UCSD-AML1 (cell line): ENCODE results near the gene FAM20A.

Experiments used
- DNase-seq: peaks from one replicate; lab custom pipeline; 2025; ENCODE audit not compliant: unreplicated experiment; lab: John Stamatoyannopoulos, UW

The FAM20A gene

DNA sequence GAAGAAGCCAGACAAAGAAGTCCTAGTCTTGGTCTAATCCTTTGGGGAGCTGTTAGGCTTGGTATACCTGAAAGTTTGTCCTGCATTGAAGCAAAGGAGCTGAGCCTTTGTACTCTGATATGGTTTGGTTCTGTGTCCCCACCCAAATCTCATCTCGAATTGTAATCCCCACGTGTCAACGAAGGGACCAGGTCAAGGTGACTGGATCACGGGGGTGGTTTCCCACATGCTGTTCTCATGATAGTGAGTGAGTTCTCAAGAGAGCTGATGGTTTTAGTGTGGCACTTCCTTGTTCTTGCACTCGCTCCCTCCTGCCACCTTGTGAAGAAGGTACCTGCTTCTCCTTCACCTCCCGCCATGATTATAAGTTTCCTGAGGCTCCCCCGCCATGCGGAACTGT, 33.6 kb downstream of the FAM20A start:
- DNase-seq = no peak

- no peak for DNase-seq
These were observed 34.1 kb downstream of the FAM20A start for GRCh38 chr17:68567035-68567434.

DNA sequence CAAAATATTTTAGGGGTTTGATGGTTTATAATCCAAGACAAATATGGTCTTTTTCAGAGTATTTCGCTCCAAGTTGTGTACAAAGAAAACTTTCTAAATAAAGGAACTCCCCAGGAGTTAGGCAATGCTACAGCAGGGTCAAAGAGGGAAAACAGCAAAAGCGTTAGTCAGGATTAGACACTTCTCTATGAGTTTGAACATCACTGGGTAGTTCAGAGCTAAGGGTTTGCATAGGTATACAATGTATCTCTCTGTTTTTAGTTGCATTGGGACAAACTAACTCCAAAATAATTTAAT, 34.8 kb downstream of the FAM20A start:
- no peak for DNase-seq

- DNase-seq = no peak
These were observed 35.3 kb downstream of the FAM20A start for GRCh38 chr17:68565661-68566441.

DNA sequence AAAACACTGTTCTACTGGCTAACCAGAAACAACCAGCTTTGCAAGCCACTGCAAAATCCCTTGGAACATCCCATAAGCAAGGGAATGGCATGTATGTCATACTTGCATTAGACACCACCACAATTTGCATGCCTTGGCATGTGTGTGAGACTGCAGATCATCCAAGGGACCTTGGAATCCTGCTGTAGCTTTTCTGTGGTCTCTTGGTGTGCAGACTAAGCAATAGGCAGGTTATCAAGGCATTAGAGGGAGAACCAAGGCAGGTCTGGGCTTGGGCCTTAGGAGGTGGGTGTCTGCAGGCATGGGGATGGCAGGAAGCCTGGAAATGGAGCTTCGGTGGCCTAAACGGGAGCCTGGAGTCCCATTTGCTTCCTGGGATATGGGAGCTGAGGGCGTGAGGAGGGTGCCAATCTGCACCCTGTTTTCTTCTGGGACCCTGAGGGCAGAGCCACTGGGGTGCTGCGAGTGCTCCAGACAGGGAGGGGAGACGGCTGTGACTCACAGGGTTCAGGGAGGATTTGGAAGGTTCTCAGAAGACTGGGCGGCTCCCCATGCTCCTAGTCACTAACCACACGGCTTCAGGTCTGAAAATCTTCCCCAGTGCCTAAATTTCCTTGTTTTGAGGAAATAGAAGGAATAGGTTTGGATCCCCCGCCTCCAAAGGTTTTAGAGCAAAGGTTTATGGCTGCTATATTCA, 36.6 kb downstream of the FAM20A start:
- DNase-seq = no peak

DNA sequence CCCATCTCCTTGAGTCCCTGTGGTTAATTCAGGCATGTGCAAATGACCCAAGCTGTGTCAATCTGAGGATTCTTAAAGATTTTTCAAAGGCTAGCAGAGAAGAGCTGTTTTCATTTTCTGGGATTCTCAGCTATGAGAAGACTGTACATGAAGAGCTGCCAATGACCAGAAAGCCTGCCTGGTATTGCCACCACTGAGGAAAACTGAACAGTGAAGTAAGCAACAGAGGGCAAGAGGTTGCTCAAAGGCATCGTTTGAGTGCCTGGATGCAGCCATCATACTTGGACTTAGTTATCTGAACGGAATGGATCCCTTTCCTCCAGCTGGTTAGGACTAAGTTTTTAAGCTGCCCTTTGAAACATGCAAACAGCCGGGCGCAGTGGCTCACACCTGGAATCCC, 38.4 kb downstream of the FAM20A start:
- no peak for DNase-seq

DNA sequence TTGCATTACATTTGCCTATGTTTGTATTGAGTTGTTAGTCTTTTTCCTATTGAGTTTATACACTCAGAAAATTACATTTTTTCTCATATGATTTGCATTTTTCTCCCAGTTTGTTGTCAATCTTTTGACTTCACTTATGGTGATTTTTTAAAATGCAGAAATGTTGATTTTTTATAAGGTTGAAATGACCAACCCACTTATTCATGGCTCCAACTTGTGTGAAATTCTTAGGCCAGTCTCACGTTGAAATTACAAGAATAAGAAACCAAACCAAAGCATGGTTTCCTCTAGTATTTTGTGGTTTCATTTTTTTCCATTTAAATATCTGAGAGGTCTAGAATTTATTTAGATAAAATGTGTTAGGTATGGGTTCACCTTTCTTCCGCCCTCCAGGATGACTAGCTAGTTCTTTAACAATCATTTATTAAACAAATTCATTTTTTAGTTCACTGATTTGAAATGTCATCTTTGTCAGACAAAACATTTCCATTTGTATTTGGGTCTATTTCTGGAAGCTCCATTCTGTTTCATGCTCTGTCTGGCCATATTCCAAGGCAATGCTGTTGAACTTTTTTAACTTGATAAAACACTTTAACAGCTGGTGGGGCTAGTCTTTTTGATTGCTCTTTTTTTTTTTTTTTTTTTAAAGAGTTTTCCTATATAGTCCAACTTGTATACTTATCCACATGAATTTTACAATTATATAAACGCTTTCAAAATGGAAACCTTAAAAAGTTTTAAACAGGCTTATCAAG, 40.0 kb downstream of the FAM20A start:
- DNase-seq = no peak

DNA sequence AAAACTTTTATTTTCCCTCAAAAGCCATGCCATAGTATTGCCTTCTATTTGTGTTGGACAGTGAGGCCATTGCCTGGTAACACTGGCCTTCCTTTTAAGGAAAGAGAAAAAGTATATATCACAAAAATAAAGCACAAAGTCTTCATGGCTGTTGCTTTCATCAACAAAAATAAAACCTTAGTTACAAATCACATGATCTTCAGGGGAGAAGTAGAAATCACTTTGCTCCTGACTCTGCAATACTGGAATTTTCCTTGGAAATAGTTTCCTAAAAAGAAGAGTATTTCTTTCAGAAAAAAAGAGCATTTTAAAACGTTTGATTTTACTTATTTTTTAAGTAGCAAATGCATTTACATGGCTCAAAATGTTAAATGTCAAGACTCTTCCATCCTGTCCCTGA, 41.9 kb downstream of the FAM20A start:
- DNase-seq = no peak

DNA sequence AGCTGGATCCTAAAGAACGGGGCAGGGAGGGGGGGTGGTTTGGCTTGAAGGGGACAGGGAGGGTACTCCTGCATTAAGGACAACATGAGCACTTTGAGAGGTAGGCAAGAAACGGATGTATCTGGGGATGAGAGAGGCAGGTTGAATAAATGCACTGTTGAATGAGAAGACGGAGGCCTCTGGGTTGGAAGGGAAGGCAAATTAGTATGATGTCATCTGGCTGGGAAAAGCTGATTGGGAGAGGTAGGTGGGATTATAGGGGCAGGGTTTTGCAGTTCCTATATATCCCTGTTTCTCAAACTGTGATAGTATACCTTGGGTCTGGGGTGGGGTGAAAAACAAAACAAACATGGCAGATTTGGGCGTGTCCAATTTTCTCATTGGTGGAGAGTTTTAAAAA, 44.6 kb downstream of the FAM20A start:
- DNase-seq = no peak

DNA sequence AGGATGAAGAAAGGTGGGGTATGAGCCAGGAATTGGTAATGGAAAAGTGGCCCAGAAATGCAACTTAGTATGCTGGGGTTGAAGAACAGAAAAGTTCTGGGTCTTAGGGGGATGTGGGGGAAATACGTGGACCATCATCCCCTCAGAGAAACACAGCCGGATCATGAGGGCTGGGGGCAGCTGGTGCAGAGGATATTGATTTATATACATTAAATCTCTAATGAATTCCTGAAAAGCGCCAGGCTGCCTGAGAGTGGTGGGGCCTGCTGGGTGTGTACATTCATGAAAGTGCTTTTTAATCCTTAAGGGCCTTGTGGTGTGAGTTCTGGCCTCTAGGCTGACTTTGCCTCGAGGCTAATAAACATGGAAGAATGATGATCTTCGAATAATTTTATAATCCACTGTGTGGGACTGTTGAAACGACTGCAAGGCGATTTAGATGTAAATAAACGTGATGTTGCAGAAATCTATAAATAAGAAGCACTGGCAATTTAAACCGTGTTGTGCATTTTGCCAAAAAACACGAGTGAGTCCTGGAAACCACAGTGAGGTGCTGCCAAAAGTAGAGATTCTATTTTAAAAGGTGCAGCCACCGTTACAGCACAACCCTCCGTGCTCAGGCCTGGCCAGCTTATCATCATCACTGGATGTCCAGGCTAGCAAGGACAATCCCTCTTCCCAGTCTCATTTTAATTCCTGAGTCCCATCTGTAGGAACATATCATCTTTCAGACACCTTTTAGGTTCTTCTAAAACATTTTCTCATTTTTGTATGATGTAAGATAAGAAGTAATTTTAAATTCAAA, 56.9 kb downstream of the FAM20A start:
- DNase-seq = no peak

DNA sequence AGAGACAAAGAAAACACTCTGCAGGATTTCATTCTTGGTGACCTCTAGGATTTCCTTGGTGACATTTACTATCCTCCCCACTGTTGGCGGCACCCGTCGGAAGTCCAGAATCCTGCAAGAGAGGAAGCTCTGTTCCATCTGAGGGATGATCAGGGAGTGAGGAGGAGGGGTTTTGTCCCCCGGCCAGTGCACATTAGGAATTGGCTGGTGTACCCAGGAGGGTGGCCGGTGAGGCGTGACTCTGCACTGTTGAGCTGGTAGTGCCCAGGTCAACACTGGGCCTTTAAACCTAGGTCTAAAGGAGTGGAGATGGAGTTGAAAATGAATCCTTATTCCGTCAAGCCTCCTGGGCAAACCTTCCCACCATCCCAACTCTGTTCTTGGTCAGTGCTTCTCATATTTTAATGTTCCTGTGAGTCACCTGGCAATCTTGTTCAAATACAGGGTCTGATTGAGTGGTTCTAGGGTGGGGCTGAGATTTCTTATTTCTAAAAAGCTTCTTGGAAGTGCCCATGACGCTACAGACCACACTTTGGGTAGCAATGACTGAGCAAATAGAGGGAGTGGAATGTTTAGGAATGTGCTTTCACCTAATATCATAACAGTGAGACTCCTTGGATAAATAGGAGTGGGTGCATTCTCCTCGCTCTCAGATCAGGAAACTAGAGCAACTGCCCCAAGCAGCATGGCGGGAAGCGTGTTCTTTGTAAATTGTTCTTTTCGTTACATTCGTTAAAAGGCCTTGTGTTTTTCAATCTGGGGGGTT, 58.3 kb downstream of the FAM20A start:
- DNase-seq = no peak

- no peak for DNase-seq
These were observed 59.4 kb downstream of the FAM20A start for GRCh38 chr17:68541816-68542215.

- DNase-seq = no peak
These were observed 60.2 kb downstream of the FAM20A start for GRCh38 chr17:68540981-68541380.

DNA sequence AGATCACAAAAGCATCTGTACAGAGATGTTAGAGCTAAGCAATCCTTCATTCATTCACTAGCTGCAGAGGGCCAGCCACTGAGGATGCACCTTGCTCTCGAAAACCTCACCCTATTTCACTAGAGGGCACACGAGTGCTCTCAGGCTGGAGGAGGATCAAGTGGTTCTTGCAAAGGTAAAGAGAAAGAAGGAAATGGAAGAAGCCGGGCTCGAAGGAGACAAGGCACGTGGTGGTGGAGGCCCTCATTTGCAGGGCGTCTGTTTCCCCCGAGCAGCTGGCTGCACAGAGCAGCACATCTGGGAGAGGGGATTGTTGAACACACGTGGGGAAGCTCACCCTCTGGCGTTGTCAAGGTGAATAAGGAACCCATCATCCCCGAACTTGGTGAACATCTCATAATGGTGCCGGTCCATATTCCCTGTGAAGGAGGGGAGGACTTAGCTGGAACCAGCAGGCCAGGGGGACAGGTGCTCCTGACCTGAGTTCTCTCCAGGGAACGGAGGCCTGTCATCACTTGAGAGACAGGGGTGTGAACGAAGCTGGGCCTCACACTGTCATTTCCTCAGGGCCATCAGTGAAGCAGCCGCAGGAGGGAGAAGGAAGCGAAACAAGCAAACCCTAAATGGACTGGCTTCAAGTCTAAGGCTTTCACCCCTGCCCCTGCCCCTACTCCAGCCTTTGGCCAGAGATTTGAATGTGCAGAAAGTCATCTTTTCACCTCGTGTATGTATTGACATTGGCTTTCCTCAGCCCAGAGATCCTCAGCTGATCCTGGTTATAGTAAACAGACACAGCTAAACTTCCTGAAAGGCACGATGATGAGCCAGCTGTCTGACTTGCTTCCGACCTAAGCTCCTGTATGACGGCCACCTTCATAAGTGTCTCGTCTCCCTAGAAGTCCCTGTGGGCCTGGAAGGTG, 61.4 kb downstream of the FAM20A start:
- DNase-seq = no peak

DNA sequence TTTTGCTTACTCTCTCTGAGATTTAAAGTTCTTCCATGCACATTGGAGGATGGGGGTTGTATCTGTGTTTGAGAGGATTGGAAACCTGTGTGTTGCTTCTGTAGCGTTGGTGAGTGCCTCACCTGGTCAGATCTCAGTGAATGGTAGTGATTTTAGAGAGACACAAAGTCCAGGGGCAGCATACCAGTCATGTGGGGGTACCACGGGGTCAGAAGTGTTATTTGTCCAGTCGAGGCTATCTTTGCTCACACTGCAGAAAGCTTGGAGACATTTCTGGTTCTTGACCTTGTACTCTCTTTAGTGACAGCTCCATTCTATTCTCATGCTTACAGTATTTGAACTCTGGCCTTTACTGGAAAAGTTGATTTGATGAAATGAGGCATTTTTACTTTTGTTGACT, 65.2 kb downstream of the FAM20A start:
- no peak for DNase-seq

- no peak for DNase-seq
These were observed 66.5 kb downstream of the FAM20A start for GRCh38 chr17:68534695-68535088.

- no peak for DNase-seq
These were observed 67.1 kb downstream of the FAM20A start for GRCh38 chr17:68533887-68534694.

DNA sequence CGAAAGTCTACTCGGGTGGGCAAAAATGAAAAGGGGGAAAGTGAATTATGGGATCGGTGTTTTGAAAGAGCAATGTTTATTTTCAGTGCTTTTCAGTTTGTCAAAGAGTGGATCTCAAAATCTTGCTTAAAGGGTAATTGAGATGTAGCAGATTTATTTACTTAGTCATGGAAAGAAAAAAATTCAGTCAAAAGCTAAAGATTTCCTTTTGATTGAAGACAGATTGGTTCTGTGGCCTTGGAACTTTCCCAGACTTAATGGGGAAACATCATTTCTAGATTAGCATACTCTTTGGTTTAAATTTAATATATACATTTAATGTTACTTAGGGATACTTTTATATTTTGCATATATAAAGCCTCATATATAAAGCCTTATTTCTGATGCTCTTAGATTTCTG, 68.3 kb downstream of the FAM20A start:
- DNase-seq = no peak

GRCh38 chr17:68531252-68531651, 69.9 kb downstream of the FAM20A start:
- DNase-seq = no peak
